ENCODE measurements around the gene RELN.

- TF ChIP-seq CTCF (IDR thresholded peaks at IDR 0.05) = no peak
- no peak for TF ChIP-seq POLR2A (IDR thresholded peaks at IDR 0.05)
Observed at GRCh38 chr7:103480771-103481170, 508.7 kb downstream of the RELN start.

Measured in heart left ventricle (tissue), 13 donors.